ENCODE measurements around the gene SLC36A3. TPM values are rescaled to one million over a fixed set of nuclear protein-coding genes. Genes with fewer than 3 reads are reported as not detected.

SLC36A3 gene
- total RNA-seq, 2 experiments from 2014 or later = not detected

- H2AFZ ChIP-seq (ENCODE audit: low read length) = peak overlapping the region; percentile 69
- DNase-seq (ENCODE audit: low spot score) = no peak
- no peak for TF ChIP-seq CTCF (conservative IDR thresholded peaks at IDR 0.05; ENCODE audit: low read length)
- TF ChIP-seq EZH2phosphoT487 (IDR thresholded peaks at IDR 0.05; ENCODE audit: borderline replicate concordance, low read depth, low read length) = no peak
- H4K20me1 ChIP-seq (ENCODE audit: insufficient read depth, low read length) = peaks cover 5% of the 10 kb centered on the region; the same call in 1 of the 2 replicates
- POLR2A ChIA-PET = interaction anchor here (0.8 to 4.8 kb wide), 10 partner anchors 10 to 185 kb away, joined by 3 to 49 read pairs (median 4); no protein-coding TSS in a partner anchor
- peaks cover 6% of the 10 kb centered on the region for H3K36me3 ChIP-seq (ENCODE audit: insufficient read depth, low read length)
- peak overlapping the region; percentile 65 for H3K4me3 ChIP-seq (ENCODE audit: low read depth, low read length, poor library complexity, severe bottlenecking)
- peaks cover 36% of the 10 kb centered on the region for H3K79me2 ChIP-seq (ENCODE audit: insufficient read depth, low read depth, low read length)
- BruUV-seq (replicated peaks) = no TSS peak
- H3K4me2 ChIP-seq (ENCODE audit: low read length) = peak overlapping the region; percentile 68
- no peaks in the 10 kb centered on the region for H3K9me3 ChIP-seq (ENCODE audit: low read length)
- no peaks in the 10 kb centered on the region for H3K9me2 ChIP-seq (ENCODE audit: insufficient read depth, low read length)
- CTCF ChIA-PET (ENCODE audit: unreplicated experiment) = interaction anchor here (1.0 to 2.1 kb wide), 2 partner anchors 13 to 33 kb away, joined by 3 to 6 read pairs; no protein-coding TSS in a partner anchor
- H3K27ac ChIP-seq (ENCODE audit: low read depth, low read length, poor library complexity, severe bottlenecking) = peak overlapping the region; percentile 71
- intact Hi-C loops (cut with micrococcal nuclease; ENCODE audit: unreplicated experiment) = loop anchor here (1.0 to 10.0 kb wide), 5 partner anchors 39 to 767 kb away; partner anchors contain the start of genes G3BP1 and TNIP1
- peaks cover 49% of the 10 kb centered on the region for H3K4me1 ChIP-seq (ENCODE audit: insufficient read depth, low read length, poor library complexity, severe bottlenecking)
These were observed 51.9 kb downstream of the SLC36A3 start for GRCh38 chr5:151251621-151252020.

GRCh38 chr5:151251001-151251551 lies 52.5 kb downstream of the SLC36A3 start:
- Histone ChIP-seq H2AFZ (ENCODE audit: low read length) (peak overlapping the region; percentile 69), H3K4me2 (ENCODE audit: low read length) (peak overlapping the region; percentile 68), H3K4me1 (ENCODE audit: insufficient read depth, low read length, poor library complexity, severe bottlenecking) (peaks cover 44% of the 10 kb centered on the region), H3K4me3 (ENCODE audit: low read depth, low read length, poor library complexity, severe bottlenecking) (peak overlapping the region; percentile 13), H3K79me2 (ENCODE audit: insufficient read depth, low read depth, low read length) (peaks cover 31% of the 10 kb centered on the region), H3K9me3 (ENCODE audit: low read length) (no peaks in the 10 kb centered on the region), H4K20me1 (ENCODE audit: insufficient read depth, low read length) (peaks cover 5% of the 10 kb centered on the region; the same call in 1 of the 2 replicates), H3K27ac (ENCODE audit: low read depth, low read length, poor library complexity, severe bottlenecking) (peak overlapping the region; percentile 71), H3K36me3 (ENCODE audit: insufficient read depth, low read length) (peaks cover 4% of the 10 kb centered on the region; the same call in 1 of the 2 replicates), H3K9me2 (ENCODE audit: insufficient read depth, low read length) (no peaks in the 10 kb centered on the region)
- intact Hi-C loops (cut with micrococcal nuclease; ENCODE audit: unreplicated experiment) = loop anchor here (5.0 to 10.0 kb wide), 4 partner anchors 39 to 766 kb away; partner anchors contain the start of gene G3BP1
- TF ChIP-seq EZH2phosphoT487 (IDR thresholded peaks at IDR 0.05; ENCODE audit: borderline replicate concordance, low read depth, low read length) = no peak
- TF ChIP-seq CTCF (conservative IDR thresholded peaks at IDR 0.05; ENCODE audit: low read length) = no peak
- POLR2A ChIA-PET = interaction anchor here (0.6 to 4.8 kb wide), 7 partner anchors 9 to 111 kb away, joined by 3 to 49 read pairs (median 4); no protein-coding TSS in a partner anchor
- BruUV-seq (replicated peaks) = no TSS peak
- DNase-seq (ENCODE audit: low spot score) = peak; percentile 50
- CTCF ChIA-PET (ENCODE audit: unreplicated experiment) = interaction anchor here (2.1 kb wide), 1 partner anchor 33 kb away, joined by 6 read pairs; no protein-coding TSS in a partner anchor

All from OCI-LY7 (cell line).